HG03565 (cell line): ENCODE results near the gene RNF40.
"Not testable (repeated sequence)": the region's sequence is repeated elsewhere in the genome, so short reads cannot be mapped to it uniquely, and the experiment has no call there.

Source experiments
- ATAC-seq: cut with Tn5 transposase; IDR thresholded peaks from one replicate; pipeline ENCODE4 v1.9.1; 2021; ENCODE audit warnings: mild to moderate bottlenecking, moderate library complexity; ENCODE audit not compliant: unreplicated experiment

RNF40 gene

GRCh38 chr16:30813821-30814189 is 51.7 kb downstream of the RNF40 start:
- no peak for ATAC-seq

GRCh38 chr16:30816769-30817168 is 54.6 kb downstream of the RNF40 start:
- ATAC-seq = no peak

GRCh38 chr16:30820952-30821421 is 58.9 kb downstream of the RNF40 start:
- no peak for ATAC-seq

- not testable (repeated sequence) for ATAC-seq
Measured at GRCh38 chr16:30821441-30821840, 59.3 kb downstream of the RNF40 start.

GRCh38 chr16:30821891-30822290 is 59.8 kb downstream of the RNF40 start:
- ATAC-seq = no peak
